Natural killer cell (primary cell): ENCODE results near the gene PRKG1. TPM values are rescaled to one million over a fixed set of nuclear protein-coding genes. Genes with fewer than 3 reads are reported as not detected.

Source experiments
- ATAC-seq, 3 donors: fragments of 150-1000 bp in 2 of 3; fragments of 200-7000 bp in 1 of 3; cut with Tn5 transposase; 1 replicate in 1 of 3; 2 replicates in 2 of 3; pipeline ENCODE4 v1.10.0; 2021; ENCODE audit warnings: mild to moderate bottlenecking in 2 of 3, moderate library complexity in 2 of 3
- DNase-seq, 2 donors: peaks; one replicate each; pipeline versions ENCODE4 v3.0.0 to v3.0.0-alpha.2; 2013 to 2021; ENCODE audit warnings: mixed read lengths in 1 of 2
- H3K27ac ChIP-seq: one replicate; pipeline ENCODE4 v1.5.1; 2013; ENCODE audit warnings: mild to moderate bottlenecking, low read length
- H3K27me3 ChIP-seq: one replicate; pipeline ENCODE4 v1.6.1; 2013; ENCODE audit warnings: low read length; ENCODE audit not compliant: control insufficient read depth, insufficient read depth
- H3K36me3 ChIP-seq: one replicate; pipeline ENCODE4 v1.6.1; 2013; ENCODE audit warnings: low read length; ENCODE audit not compliant: control insufficient read depth, insufficient read depth
- H3K4me1 ChIP-seq: one replicate; pipeline ENCODE4 v1.6.1; 2013; ENCODE audit warnings: low read length; ENCODE audit not compliant: control insufficient read depth, insufficient read depth
- H3K4me3 ChIP-seq: one replicate; pipeline ENCODE4 v1.5.1; 2013; ENCODE audit warnings: low read length
- H3K9me3 ChIP-seq: one replicate; pipeline ENCODE4 v1.6.1; 2013; ENCODE audit warnings: low read length; ENCODE audit not compliant: control insufficient read depth, insufficient read depth
- H3K27ac Mint-ChIP-seq, 2 donors: one replicate each; pipeline ENCODE4 v1.8.0; 2022; ENCODE audit warnings: mild to moderate bottlenecking in 2 of 2, mixed read lengths in 2 of 2, moderate library complexity in 1 of 2
- H3K27me3 Mint-ChIP-seq, 2 donors: one replicate each; pipeline ENCODE4 v1.8.0; 2022; ENCODE audit warnings: low read depth in 2 of 2, mixed read lengths in 2 of 2
- H3K36me3 Mint-ChIP-seq: one replicate; pipeline ENCODE4 v1.8.0; 2022; ENCODE audit warnings: mixed read lengths
- H3K4me1 Mint-ChIP-seq, 2 donors: one replicate each; pipeline ENCODE4 v1.8.0; 2022; ENCODE audit warnings: mixed read lengths in 2 of 2
- H3K4me3 Mint-ChIP-seq: one replicate; pipeline ENCODE4 v1.8.0; 2022; ENCODE audit warnings: mild to moderate bottlenecking, moderate library complexity, mixed read lengths
- H3K9me3 Mint-ChIP-seq, 2 donors: one replicate each; pipeline ENCODE4 v1.8.0; 2022; ENCODE audit warnings: mixed read lengths in 2 of 2
- WGBS: methylation state at CpG from one replicate; pipeline ENCODE4 v1.1.7; 2013; ENCODE audit warnings: missing lambda C conversion rate; ENCODE audit not compliant: insufficient coverage; 5-methylcytosine and 5-hydroxymethylcytosine counted together
- intact Hi-C: fragments of 100-400 bp; cut with micrococcal nuclease; formaldehyde crosslinking; loops from one replicate; pipeline ENCODE4 v1.14.2; 2022
- total RNA-seq, 4 donors: library from RNA; stranded (reverse); fragments of 120-200 nt in 1 of 4; gene quantifications; one replicate each; pipeline versions ENCODE4 v1.2.3 to v1.2.4, GENCODE V29; 2013 to 2022
- TF ChIP-seq, protein P1 (sequence below): fragments of 200-600 bp; IDR thresholded peaks from one replicate; pipeline ENCODE4 v1.8.0; 2022; ENCODE audit warnings: antibody characterized with exemption

The PRKG1 gene
- total RNA-seq, 3 donors from 2014 or later (not counting 1 experiment from before 2014, with no cell fraction given), result 0.23 to 0.41 (median 0.35) TPM

DNA sequence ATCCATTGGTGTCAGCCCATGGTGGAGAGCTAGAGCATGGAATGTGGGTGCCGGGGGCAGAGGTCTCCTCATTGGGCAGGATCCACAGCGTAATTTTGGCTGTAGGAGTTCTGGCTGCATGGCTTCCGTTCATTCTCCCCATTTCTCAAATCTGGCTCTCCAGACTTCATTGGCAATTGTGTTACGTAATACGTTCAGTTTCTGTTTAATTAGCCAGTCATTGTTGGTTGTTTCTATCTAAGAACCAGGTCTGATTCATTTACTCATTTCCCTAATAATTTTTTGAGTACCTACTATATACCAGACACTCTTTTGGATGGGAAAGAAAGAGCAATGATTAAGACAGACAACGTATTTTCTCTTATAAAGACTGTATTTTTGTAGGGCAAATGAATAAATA is 325.6 kb downstream of the PRKG1 start:
- H3K9me3 Mint-ChIP-seq, result no peaks in the 10 kb centered on the region
- H3K27me3 Mint-ChIP-seq, result no peaks in the 10 kb centered on the region
- H3K27ac Mint-ChIP-seq, result no peak overlapping the region
- H3K27ac ChIP-seq, result no peak overlapping the region
- DNase-seq (no peak), ATAC-seq (no peak)
- no peak overlapping the region for H3K4me3 ChIP-seq
- no peaks in the 10 kb centered on the region for H3K9me3 ChIP-seq
- TF ChIP-seq, protein P1, sequence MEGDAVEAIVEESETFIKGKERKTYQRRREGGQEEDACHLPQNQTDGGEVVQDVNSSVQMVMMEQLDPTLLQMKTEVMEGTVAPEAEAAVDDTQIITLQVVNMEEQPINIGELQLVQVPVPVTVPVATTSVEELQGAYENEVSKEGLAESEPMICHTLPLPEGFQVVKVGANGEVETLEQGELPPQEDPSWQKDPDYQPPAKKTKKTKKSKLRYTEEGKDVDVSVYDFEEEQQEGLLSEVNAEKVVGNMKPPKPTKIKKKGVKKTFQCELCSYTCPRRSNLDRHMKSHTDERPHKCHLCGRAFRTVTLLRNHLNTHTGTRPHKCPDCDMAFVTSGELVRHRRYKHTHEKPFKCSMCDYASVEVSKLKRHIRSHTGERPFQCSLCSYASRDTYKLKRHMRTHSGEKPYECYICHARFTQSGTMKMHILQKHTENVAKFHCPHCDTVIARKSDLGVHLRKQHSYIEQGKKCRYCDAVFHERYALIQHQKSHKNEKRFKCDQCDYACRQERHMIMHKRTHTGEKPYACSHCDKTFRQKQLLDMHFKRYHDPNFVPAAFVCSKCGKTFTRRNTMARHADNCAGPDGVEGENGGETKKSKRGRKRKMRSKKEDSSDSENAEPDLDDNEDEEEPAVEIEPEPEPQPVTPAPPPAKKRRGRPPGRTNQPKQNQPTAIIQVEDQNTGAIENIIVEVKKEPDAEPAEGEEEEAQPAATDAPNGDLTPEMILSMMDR, result no peak
- no peaks in the 10 kb centered on the region for H3K4me1 Mint-ChIP-seq
- H3K4me3 Mint-ChIP-seq, result no peak overlapping the region
- no peaks in the 10 kb centered on the region for H3K4me1 ChIP-seq
- no peaks in the 10 kb centered on the region for H3K36me3 ChIP-seq
- intact Hi-C loops, result no loop called here
- H3K36me3 Mint-ChIP-seq, result no peaks in the 10 kb centered on the region
- 93% methylated on average over 5 of the region's 6 CpGs for WGBS
- no peaks in the 10 kb centered on the region for H3K27me3 ChIP-seq

DNA sequence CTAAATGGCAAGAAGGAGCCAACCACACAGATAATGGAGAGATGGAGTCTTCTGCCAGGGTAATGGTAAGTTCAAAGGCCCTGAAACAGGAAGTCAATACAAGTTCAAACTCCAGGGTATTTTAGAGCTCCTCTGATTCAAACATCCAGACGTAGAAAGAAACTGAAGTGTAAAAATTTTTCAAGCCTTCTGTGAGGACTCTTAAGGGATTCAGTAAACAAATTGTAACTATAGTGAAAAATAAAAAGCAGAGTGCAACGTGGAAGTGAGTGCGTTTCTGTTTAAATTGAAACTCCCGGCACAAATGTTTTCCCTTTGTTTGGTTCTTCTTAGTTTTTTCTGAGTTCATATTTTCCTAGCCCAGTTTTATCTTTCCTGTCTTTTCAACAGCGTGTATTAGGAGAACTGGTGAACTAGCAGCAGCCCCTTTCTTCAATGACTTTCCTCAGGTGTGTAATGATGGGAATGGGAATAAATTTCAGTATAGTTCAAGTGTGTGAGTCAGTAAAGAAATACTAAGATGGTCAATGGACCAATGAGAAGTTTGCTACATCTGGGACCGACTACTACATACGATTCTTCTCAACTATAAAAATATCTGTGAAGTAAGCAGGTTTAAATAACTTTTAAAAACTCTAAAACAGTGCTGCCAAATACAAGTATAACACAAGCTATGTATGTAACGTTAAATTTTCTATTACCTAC is 326.3 kb downstream of the PRKG1 start:
- Mint-ChIP-seq H3K4me3 (no peak overlapping the region), H3K36me3 (no peaks in the 10 kb centered on the region), H3K4me1 (no peaks in the 10 kb centered on the region), H3K27me3 (no peaks in the 10 kb centered on the region), H3K27ac (no peak overlapping the region), H3K9me3 (no peaks in the 10 kb centered on the region)
- DNase-seq (no peak), ATAC-seq (no peak)
- TF ChIP-seq, protein P1, result no peak
- Histone ChIP-seq H3K4me3 (no peak overlapping the region), H3K27ac (no peak overlapping the region), H3K36me3 (no peaks in the 10 kb centered on the region), H3K4me1 (no peaks in the 10 kb centered on the region), H3K27me3 (no peaks in the 10 kb centered on the region), H3K9me3 (no peaks in the 10 kb centered on the region)
- intact Hi-C loops, result no loop called here
- WGBS, result 89% methylated on average over 5 of the region's 8 CpGs

DNA sequence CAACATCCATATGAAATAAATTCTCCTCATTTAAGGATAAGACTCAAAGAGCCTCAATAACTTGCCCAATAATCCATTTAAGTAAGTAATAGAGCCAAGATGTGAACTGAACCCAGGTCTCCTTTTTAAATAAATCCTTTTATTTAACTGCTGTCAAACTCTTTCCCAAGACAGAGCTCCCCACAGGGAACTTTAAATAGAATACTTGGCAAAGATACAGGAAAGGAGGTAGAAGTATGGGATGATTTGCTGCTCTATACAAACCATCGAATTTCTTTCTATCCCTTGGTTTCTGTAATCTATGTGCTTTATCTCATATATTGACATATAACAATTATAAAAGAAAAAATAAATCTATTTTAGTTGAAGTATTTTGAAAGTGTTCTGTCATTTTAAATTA is 329.2 kb downstream of the PRKG1 start:
- intact Hi-C loops, result no loop called here
- Histone ChIP-seq H3K4me1 (no peaks in the 10 kb centered on the region), H3K27ac (no peak overlapping the region), H3K27me3 (no peaks in the 10 kb centered on the region), H3K36me3 (no peaks in the 10 kb centered on the region), H3K9me3 (no peaks in the 10 kb centered on the region), H3K4me3 (no peak overlapping the region)
- H3K36me3 Mint-ChIP-seq, result no peaks in the 10 kb centered on the region
- no CpG with 5 or more reads among the region's 1 CpG for WGBS
- no peaks in the 10 kb centered on the region for H3K9me3 Mint-ChIP-seq
- no peaks in the 10 kb centered on the region for H3K27me3 Mint-ChIP-seq
- no peak for ATAC-seq
- no peak for DNase-seq
- no peaks in the 10 kb centered on the region for H3K4me1 Mint-ChIP-seq
- H3K27ac Mint-ChIP-seq, result no peak overlapping the region
- TF ChIP-seq, protein P1, result no peak
- H3K4me3 Mint-ChIP-seq, result no peak overlapping the region
